ENCODE measurements around the gene XRN1.
"Not testable (repeated sequence)": the region's sequence is repeated elsewhere in the genome, so short reads cannot be mapped to it uniquely, and the experiment has no call there.

XRN1 gene

GRCh38 chr3:142332390-142332789 lies 115.4 kb downstream of the XRN1 start:
- no CpG with 5 or more reads among the region's 2 CpGs for WGBS (ENCODE audit: insufficient coverage, insufficient read length)
- Histone ChIP-seq H3K27me3 (ENCODE audit: control insufficient read depth, insufficient read depth, low read length) (no peaks in the 10 kb centered on the region), H3K36me3 (ENCODE audit: control insufficient read depth, insufficient read depth, low read length) (no peaks in the 10 kb centered on the region; the same call in 1 of the 2 replicates)

GRCh38 chr3:142324275-142324953 lies 123.4 kb downstream of the XRN1 start:
- not testable (repeated sequence) for H3K4me1 ChIP-seq (ENCODE audit: control insufficient read depth, insufficient read depth, low read length); H3K9me3 ChIP-seq (ENCODE audit: control insufficient read depth, insufficient read depth, low read length); H3K27ac ChIP-seq (ENCODE audit: low read length); H3K27me3 ChIP-seq (ENCODE audit: control insufficient read depth, insufficient read depth, low read length); H3K4me3 ChIP-seq (ENCODE audit: low read length); DNase-seq (ENCODE audit: low read depth, low spot score); H3K36me3 ChIP-seq (ENCODE audit: control insufficient read depth, insufficient read depth, low read length)
- whole genome bisulfite sequencing (ENCODE audit: insufficient coverage, insufficient read length), result no CpG with 5 or more reads among the region's 1 CpG

More at GRCh38 chr3:142332390-142332789, 115.4 kb downstream of the XRN1 start:
- DNase-seq (ENCODE audit: low read depth, low spot score), result no peak
- H3K9me3 ChIP-seq (ENCODE audit: control insufficient read depth, insufficient read depth, low read length), result no peaks in the 10 kb centered on the region
- H3K27ac ChIP-seq (ENCODE audit: low read length), result no peak overlapping the region
- no peaks in the 10 kb centered on the region for H3K4me1 ChIP-seq (ENCODE audit: control insufficient read depth, insufficient read depth, low read length)
- no peak overlapping the region for H3K4me3 ChIP-seq (ENCODE audit: low read length)

GRCh38 chr3:142319912-142320311 lies 127.9 kb downstream of the XRN1 start:
- H3K27ac ChIP-seq (ENCODE audit: low read length), result no peak overlapping the region
- WGBS (ENCODE audit: insufficient coverage, insufficient read length), result no CpG with 5 or more reads among the region's 3 CpGs
- no peak overlapping the region for H3K4me3 ChIP-seq (ENCODE audit: low read length)
- no peak for DNase-seq (ENCODE audit: low read depth, low spot score)
- no peaks in the 10 kb centered on the region for H3K36me3 ChIP-seq (ENCODE audit: control insufficient read depth, insufficient read depth, low read length)
- no peaks in the 10 kb centered on the region for H3K4me1 ChIP-seq (ENCODE audit: control insufficient read depth, insufficient read depth, low read length)
- H3K27me3 ChIP-seq (ENCODE audit: control insufficient read depth, insufficient read depth, low read length), result no peaks in the 10 kb centered on the region
- no peaks in the 10 kb centered on the region for H3K9me3 ChIP-seq (ENCODE audit: control insufficient read depth, insufficient read depth, low read length)

- Histone ChIP-seq H3K4me1 (ENCODE audit: control insufficient read depth, insufficient read depth, low read length) (no peaks in the 10 kb centered on the region), H3K36me3 (ENCODE audit: control insufficient read depth, insufficient read depth, low read length) (no peaks in the 10 kb centered on the region), H3K4me3 (ENCODE audit: low read length) (no peak overlapping the region), H3K27me3 (ENCODE audit: control insufficient read depth, insufficient read depth, low read length) (no peaks in the 10 kb centered on the region), H3K9me3 (ENCODE audit: control insufficient read depth, insufficient read depth, low read length) (no peaks in the 10 kb centered on the region), H3K27ac (ENCODE audit: low read length) (no peak overlapping the region)
- WGBS (ENCODE audit: insufficient coverage, insufficient read length), result no CpG with 5 or more reads among the region's 1 CpG
- no peak for DNase-seq (ENCODE audit: low read depth, low spot score)
Observed at GRCh38 chr3:142319094-142319493, 128.7 kb downstream of the XRN1 start.

GRCh38 chr3:142318331-142318730 lies 129.5 kb downstream of the XRN1 start:
- no peaks in the 10 kb centered on the region for H3K9me3 ChIP-seq (ENCODE audit: control insufficient read depth, insufficient read depth, low read length)
- no peaks in the 10 kb centered on the region for H3K36me3 ChIP-seq (ENCODE audit: control insufficient read depth, insufficient read depth, low read length)
- H3K4me1 ChIP-seq (ENCODE audit: control insufficient read depth, insufficient read depth, low read length), result no peaks in the 10 kb centered on the region
- DNase-seq (ENCODE audit: low read depth, low spot score), result no peak
- no peaks in the 10 kb centered on the region for H3K27me3 ChIP-seq (ENCODE audit: control insufficient read depth, insufficient read depth, low read length)
- no peak overlapping the region for H3K27ac ChIP-seq (ENCODE audit: low read length)
- H3K4me3 ChIP-seq (ENCODE audit: low read length), result no peak overlapping the region

GRCh38 chr3:142315978-142316388 lies 131.9 kb downstream of the XRN1 start:
- not testable (repeated sequence) for H3K4me3 ChIP-seq (ENCODE audit: low read length); H3K4me1 ChIP-seq (ENCODE audit: control insufficient read depth, insufficient read depth, low read length); H3K9me3 ChIP-seq (ENCODE audit: control insufficient read depth, insufficient read depth, low read length); H3K36me3 ChIP-seq (ENCODE audit: control insufficient read depth, insufficient read depth, low read length); H3K27me3 ChIP-seq (ENCODE audit: control insufficient read depth, insufficient read depth, low read length); H3K27ac ChIP-seq (ENCODE audit: low read length); DNase-seq (ENCODE audit: low read depth, low spot score)
- no CpG with 5 or more reads among the region's 2 CpGs for WGBS (ENCODE audit: insufficient coverage, insufficient read length)

GRCh38 chr3:142315083-142315482 lies 132.8 kb downstream of the XRN1 start:
- H3K27ac ChIP-seq (ENCODE audit: low read length), result no peak overlapping the region
- H3K9me3 ChIP-seq (ENCODE audit: control insufficient read depth, insufficient read depth, low read length), result no peaks in the 10 kb centered on the region
- DNase-seq (ENCODE audit: low read depth, low spot score), result no peak
- H3K4me1 ChIP-seq (ENCODE audit: control insufficient read depth, insufficient read depth, low read length), result no peaks in the 10 kb centered on the region
- H3K27me3 ChIP-seq (ENCODE audit: control insufficient read depth, insufficient read depth, low read length), result no peaks in the 10 kb centered on the region
- H3K4me3 ChIP-seq (ENCODE audit: low read length), result no peak overlapping the region
- H3K36me3 ChIP-seq (ENCODE audit: control insufficient read depth, insufficient read depth, low read length), result no peaks in the 10 kb centered on the region

- no peaks in the 10 kb centered on the region for H3K27me3 ChIP-seq (ENCODE audit: control insufficient read depth, insufficient read depth, low read length)
- no peaks in the 10 kb centered on the region for H3K9me3 ChIP-seq (ENCODE audit: control insufficient read depth, insufficient read depth, low read length)
- H3K4me3 ChIP-seq (ENCODE audit: low read length), result no peak overlapping the region
- no CpG with 5 or more reads among the region's 1 CpG for WGBS (ENCODE audit: insufficient coverage, insufficient read length)
- H3K36me3 ChIP-seq (ENCODE audit: control insufficient read depth, insufficient read depth, low read length), result no peaks in the 10 kb centered on the region
- H3K4me1 ChIP-seq (ENCODE audit: control insufficient read depth, insufficient read depth, low read length), result no peaks in the 10 kb centered on the region
- no peak for DNase-seq (ENCODE audit: low read depth, low spot score)
- H3K27ac ChIP-seq (ENCODE audit: low read length), result no peak overlapping the region
Observed at GRCh38 chr3:142310439-142310838, 137.4 kb downstream of the XRN1 start.

- WGBS (ENCODE audit: insufficient coverage, insufficient read length), result no CpG with 5 or more reads among the region's 3 CpGs
- not testable (repeated sequence) for DNase-seq (ENCODE audit: low read depth, low spot score)
Observed at GRCh38 chr3:142302847-142303246, 145.0 kb downstream of the XRN1 start.

GRCh38 chr3:142298626-142299025 lies 149.2 kb downstream of the XRN1 start:
- H3K36me3 ChIP-seq (ENCODE audit: control insufficient read depth, insufficient read depth, low read length), result no peaks in the 10 kb centered on the region; the same call in 1 of the 2 replicates
- H3K4me3 ChIP-seq (ENCODE audit: low read length), result no peak overlapping the region
- no peak for DNase-seq (ENCODE audit: low read depth, low spot score)
- H3K27ac ChIP-seq (ENCODE audit: low read length), result no peak overlapping the region
- no CpG with 5 or more reads among the region's 2 CpGs for WGBS (ENCODE audit: insufficient coverage, insufficient read length)
- H3K9me3 ChIP-seq (ENCODE audit: control insufficient read depth, insufficient read depth, low read length), result no peaks in the 10 kb centered on the region
- H3K27me3 ChIP-seq (ENCODE audit: control insufficient read depth, insufficient read depth, low read length), result no peaks in the 10 kb centered on the region
- H3K4me1 ChIP-seq (ENCODE audit: control insufficient read depth, insufficient read depth, low read length), result no peaks in the 10 kb centered on the region

More at GRCh38 chr3:142302847-142303246, 145.0 kb downstream of the XRN1 start:
- not testable (repeated sequence) for H3K4me3 ChIP-seq (ENCODE audit: low read length); H3K9me3 ChIP-seq (ENCODE audit: control insufficient read depth, insufficient read depth, low read length); H3K27ac ChIP-seq (ENCODE audit: low read length); H3K27me3 ChIP-seq (ENCODE audit: control insufficient read depth, insufficient read depth, low read length); H3K36me3 ChIP-seq (ENCODE audit: control insufficient read depth, insufficient read depth, low read length); H3K4me1 ChIP-seq (ENCODE audit: control insufficient read depth, insufficient read depth, low read length)

GRCh38 chr3:142296507-142296906 lies 151.3 kb downstream of the XRN1 start:
- Histone ChIP-seq H3K27me3 (ENCODE audit: control insufficient read depth, insufficient read depth, low read length) (no peaks in the 10 kb centered on the region), H3K27ac (ENCODE audit: low read length) (no peak overlapping the region), H3K9me3 (ENCODE audit: control insufficient read depth, insufficient read depth, low read length) (no peaks in the 10 kb centered on the region), H3K36me3 (ENCODE audit: control insufficient read depth, insufficient read depth, low read length) (no peaks in the 10 kb centered on the region), H3K4me3 (ENCODE audit: low read length) (no peak overlapping the region), H3K4me1 (ENCODE audit: control insufficient read depth, insufficient read depth, low read length) (no peaks in the 10 kb centered on the region)
- no peak for DNase-seq (ENCODE audit: low read depth, low spot score)
- WGBS (ENCODE audit: insufficient coverage, insufficient read length), result no CpG with 5 or more reads among the region's 1 CpG

All from iPS DF 6.9 (cell line).